HG03571 (cell line): Measurements from ENCODE around the gene BPIFB1.

Experiments
- ATAC-seq: cut with Tn5 transposase; IDR thresholded peaks from one replicate; pipeline ENCODE4 v1.9.1; 2021; ENCODE audit not compliant: unreplicated experiment

Gene BPIFB1

GRCh38 chr20:33272155-33272873 is 10.7 kb upstream of the BPIFB1 start:
- ATAC-seq, result no peak

- no peak for ATAC-seq
Measured at GRCh38 chr20:33273117-33273851, 9.7 kb upstream of the BPIFB1 start.

- ATAC-seq, result no peak
Measured at GRCh38 chr20:33275215-33275614, 7.8 kb upstream of the BPIFB1 start.

GRCh38 chr20:33275871-33276270 is 7.1 kb upstream of the BPIFB1 start:
- no peak for ATAC-seq

- ATAC-seq, result no peak
Measured at GRCh38 chr20:33276303-33277113, 6.5 kb upstream of the BPIFB1 start.

- ATAC-seq, result no peak
Measured at GRCh38 chr20:33277471-33278441, 5.3 kb upstream of the BPIFB1 start.

GRCh38 chr20:33278700-33279099 is 4.3 kb upstream of the BPIFB1 start:
- no peak for ATAC-seq

- no peak for ATAC-seq
Measured at GRCh38 chr20:33279261-33279910, 3.6 kb upstream of the BPIFB1 start.

- no peak for ATAC-seq
Measured at GRCh38 chr20:33280000-33280680, 2.9 kb upstream of the BPIFB1 start.

- ATAC-seq, result no peak
Measured at GRCh38 chr20:33280775-33281174, 2.2 kb upstream of the BPIFB1 start.

- ATAC-seq, result no peak
Measured at GRCh38 chr20:33281550-33282146, 1.4 kb upstream of the BPIFB1 start.

GRCh38 chr20:33282196-33282934 is 649 bp upstream of the BPIFB1 start:
- no peak for ATAC-seq

GRCh38 chr20:33284284-33284683 is 1.3 kb downstream of the BPIFB1 start:
- no peak for ATAC-seq

- no peak for ATAC-seq
Measured at GRCh38 chr20:33284937-33285336, 1.9 kb downstream of the BPIFB1 start.

GRCh38 chr20:33285861-33286495 is 3.0 kb downstream of the BPIFB1 start:
- ATAC-seq, result no peak

GRCh38 chr20:33287884-33288283 is 4.9 kb downstream of the BPIFB1 start:
- no peak for ATAC-seq

- ATAC-seq, result no peak
Measured at GRCh38 chr20:33290852-33291251, 7.8 kb downstream of the BPIFB1 start.

GRCh38 chr20:33291416-33291815 is 8.4 kb downstream of the BPIFB1 start:
- ATAC-seq, result no peak
